GM19238 (cell line): Measurements from ENCODE around the gene ATRX.
"Not testable (repeated sequence)": the region's sequence is repeated elsewhere in the genome, so short reads cannot be mapped to it uniquely, and the experiment has no call there.

ENCODE experiments used
- DNase-seq: peaks from one replicate; pipeline ENCODE4 v3.0.0; 2011; ENCODE audit warnings: low spot score; ENCODE audit not compliant: insufficient read length

The ATRX gene, protein sequence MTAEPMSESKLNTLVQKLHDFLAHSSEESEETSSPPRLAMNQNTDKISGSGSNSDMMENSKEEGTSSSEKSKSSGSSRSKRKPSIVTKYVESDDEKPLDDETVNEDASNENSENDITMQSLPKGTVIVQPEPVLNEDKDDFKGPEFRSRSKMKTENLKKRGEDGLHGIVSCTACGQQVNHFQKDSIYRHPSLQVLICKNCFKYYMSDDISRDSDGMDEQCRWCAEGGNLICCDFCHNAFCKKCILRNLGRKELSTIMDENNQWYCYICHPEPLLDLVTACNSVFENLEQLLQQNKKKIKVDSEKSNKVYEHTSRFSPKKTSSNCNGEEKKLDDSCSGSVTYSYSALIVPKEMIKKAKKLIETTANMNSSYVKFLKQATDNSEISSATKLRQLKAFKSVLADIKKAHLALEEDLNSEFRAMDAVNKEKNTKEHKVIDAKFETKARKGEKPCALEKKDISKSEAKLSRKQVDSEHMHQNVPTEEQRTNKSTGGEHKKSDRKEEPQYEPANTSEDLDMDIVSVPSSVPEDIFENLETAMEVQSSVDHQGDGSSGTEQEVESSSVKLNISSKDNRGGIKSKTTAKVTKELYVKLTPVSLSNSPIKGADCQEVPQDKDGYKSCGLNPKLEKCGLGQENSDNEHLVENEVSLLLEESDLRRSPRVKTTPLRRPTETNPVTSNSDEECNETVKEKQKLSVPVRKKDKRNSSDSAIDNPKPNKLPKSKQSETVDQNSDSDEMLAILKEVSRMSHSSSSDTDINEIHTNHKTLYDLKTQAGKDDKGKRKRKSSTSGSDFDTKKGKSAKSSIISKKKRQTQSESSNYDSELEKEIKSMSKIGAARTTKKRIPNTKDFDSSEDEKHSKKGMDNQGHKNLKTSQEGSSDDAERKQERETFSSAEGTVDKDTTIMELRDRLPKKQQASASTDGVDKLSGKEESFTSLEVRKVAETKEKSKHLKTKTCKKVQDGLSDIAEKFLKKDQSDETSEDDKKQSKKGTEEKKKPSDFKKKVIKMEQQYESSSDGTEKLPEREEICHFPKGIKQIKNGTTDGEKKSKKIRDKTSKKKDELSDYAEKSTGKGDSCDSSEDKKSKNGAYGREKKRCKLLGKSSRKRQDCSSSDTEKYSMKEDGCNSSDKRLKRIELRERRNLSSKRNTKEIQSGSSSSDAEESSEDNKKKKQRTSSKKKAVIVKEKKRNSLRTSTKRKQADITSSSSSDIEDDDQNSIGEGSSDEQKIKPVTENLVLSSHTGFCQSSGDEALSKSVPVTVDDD (N-terminal part only)

GRCh38 chrX:77785486-77786364, at the start of gene ATRX:
Gene ATRX (minus strand): TSS chrX:77786216. CDS start chrX:77786001, 215 bp downstream.
- DNase-seq, result peak; percentile 56

DNA sequence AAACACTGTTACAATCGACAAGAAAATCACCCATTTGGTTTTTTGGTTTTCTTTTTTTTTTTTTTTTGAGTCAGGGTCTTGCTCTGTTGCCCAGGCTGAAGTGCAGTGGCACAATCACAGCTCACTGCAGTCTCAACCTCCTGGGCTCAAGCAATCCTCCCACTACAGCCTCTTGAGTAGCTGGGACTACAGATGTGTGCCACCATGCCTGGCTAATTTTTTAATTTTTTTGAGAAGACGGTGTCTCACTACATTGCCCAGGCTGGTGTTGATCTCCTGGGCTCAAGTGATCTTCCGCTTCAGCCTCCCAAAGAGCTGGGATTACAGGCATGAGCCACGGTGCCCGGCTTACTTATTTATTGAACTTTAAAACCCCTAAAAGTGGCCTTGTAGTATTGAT, 45.5 kb upstream of the ATRX start:
- DNase-seq, result not testable (repeated sequence)

DNA sequence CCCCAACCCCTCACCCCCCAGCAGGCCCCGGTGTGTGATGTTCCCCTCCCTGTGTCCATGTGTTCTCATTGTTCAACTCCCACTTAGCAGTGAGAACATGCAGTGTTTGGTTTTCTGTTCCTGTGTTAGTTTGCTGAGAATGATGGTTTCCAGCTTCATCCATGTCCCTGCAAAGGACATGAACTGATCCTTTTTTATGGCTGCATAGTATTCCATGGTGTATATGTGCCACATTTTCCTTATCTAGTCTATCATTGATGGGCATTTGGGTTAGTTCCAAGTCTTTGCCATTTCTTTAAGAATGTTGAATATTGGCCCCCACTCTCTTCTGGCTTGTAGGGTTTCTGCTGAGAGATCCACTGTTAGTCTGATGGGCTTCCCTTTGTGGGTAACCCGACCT, 36.0 kb upstream of the ATRX start:
- not testable (repeated sequence) for DNase-seq

DNA sequence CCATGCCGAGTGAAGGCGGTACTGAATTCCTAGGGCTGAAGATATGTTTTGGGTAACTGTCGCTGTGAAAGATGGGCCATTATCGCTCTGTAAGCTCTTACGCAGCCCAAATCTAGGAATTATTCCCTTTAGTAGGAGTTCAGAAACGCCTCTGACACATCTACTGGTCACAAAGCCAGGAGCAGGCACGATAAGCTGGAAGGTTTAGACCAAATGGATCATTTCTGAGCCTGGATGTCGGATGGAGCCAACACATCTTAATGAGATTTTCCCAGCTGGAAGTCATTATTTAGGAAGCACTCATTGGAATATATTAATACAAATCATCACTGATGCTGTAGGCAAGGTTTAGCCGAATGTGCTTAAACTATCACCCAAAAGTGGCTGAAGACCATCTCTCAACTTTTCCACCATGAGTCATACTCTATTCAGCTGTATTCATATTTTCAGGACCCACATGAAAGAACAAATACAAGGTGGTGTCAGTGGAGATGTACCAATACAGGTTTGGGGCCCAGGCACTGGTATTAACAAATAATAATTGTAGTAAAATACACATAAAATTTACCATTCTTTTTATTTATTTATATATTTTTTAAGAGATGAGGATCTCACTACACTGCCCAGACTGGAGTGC, 34.2 kb upstream of the ATRX start:
- DNase-seq, result no peak

DNA sequence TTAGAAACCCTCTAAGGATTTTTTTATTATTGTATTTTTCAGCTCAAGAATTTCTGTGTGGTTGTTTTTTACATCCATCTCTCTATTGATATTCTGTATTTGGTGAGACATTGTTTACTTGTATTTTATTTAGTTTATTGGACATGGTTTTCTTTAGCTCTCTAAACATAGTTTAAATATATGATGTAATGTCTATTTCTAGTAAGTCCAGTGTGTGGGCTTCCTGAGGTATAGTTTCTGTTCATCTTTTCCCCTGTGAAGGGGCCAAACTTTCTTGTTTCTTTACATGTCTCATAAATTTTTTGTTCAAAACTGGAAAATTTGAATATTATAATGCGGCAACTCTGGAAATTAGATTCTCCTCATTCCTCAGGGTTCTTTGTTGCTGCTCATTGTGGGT, 28.2 kb upstream of the ATRX start:
- DNase-seq, result no peak

DNA sequence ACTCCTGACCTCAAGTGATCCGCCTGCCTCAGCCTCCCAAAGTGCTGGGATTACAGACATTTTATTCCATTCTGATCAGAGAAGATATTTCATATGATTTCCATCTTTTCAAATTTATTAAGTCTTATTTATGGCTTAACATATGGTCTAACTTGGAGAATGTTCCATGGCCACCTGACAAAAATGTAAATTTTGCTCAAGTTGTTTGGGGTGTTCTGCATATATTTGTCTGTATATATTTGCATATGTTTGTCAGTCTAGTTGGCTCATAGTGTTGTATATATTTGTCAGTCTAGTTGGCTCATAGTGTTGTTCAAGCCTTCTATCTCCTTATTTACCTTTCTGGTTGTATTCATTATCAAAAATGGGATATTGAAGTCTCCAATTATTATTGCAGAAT, 16.2 kb upstream of the ATRX start:
- no peak for DNase-seq

- no peak for DNase-seq
Observed at GRCh38 chrX:77795124-77795523, 9.1 kb upstream of the ATRX start.

- DNase-seq, result no peak
Observed at GRCh38 chrX:77793946-77794345, 7.9 kb upstream of the ATRX start.

- no peak for DNase-seq
Observed at GRCh38 chrX:77788050-77788449, 2.0 kb upstream of the ATRX start.

DNA sequence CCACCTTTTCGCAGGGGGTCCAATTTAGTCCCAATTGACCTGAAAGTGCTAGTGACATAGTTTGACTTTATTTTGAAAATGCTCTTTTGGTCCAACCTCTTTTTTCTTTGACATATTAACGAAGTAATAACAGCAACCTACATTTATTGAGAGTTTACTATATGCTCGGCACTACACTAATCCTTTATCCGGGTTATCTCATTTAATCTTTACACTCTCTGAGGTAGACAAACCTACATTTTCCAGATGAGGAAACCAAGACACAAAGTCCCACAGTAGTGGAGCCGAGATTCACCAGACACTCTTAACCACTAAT, 307 bp upstream of the ATRX start:
- DNase-seq, result no peak

GRCh38 chrX:77779695-77780094, 6.3 kb downstream of the ATRX start:
- no peak for DNase-seq

DNA sequence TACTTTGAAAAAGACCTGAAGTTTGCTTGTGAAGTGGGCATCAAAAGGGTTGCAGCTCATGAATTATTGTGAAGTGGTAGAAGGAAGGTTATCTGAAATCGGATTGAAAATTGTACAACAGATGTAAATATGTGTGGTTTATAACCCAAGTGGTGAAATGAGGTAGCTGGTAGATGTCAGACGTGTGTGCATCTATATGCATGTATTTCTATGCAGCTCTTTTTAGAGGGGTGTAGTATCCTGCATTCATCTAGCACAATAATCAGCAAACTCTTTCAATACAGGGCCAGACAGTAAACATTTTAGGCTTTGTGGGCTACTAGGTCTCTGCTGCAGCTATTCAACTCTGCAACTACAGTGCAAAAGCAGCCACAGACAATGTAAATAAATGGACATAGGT, 9.4 kb downstream of the ATRX start:
- DNase-seq, result no peak

- DNase-seq, result no peak
Observed at GRCh38 chrX:77771601-77772000, 14.4 kb downstream of the ATRX start.

DNA sequence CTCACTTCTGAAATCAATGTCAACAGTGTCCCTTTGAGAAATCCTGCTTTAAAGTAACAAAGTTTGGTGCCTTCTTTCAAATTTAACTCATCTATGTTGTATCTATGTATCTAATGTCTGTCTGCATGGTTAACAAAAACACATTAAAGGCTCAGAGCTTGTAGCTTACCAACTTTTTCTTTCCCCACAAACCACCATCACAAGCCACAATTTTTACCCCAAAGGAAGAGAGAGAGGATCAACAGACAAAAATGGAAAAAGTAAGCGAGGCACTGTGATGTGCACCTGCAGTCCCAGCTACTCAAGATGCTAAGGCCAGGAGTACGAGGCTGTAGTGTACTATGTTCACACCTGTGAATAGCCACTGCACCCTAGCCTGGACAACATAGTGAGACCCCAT, 17.2 kb downstream of the ATRX start:
- no peak for DNase-seq

GRCh38 chrX:77766212-77766611, 19.8 kb downstream of the ATRX start:
- DNase-seq, result not testable (repeated sequence)

DNA sequence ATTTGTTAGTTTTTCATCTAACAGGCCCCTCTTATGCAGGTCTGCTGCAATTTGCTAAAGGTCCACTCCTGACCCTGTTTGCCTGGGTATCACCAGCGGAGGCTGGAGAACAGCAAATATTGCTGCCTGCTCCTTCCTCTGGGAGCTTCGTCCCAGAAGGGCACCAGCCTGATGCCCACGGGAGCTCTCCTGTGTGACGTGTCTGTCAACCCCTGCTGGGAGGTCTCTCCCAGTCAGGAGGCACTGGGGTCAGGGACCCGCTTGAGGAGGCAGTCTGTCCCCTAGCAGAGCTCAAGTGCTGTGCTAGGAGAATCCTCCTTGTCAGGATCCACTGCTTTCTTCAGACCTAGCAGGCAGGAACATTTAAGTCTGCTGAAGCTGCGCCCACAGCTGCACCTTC, 30.5 kb downstream of the ATRX start:
- DNase-seq, result no peak

GRCh38 chrX:77753942-77754341, 32.1 kb downstream of the ATRX start:
- not testable (repeated sequence) for DNase-seq

DNA sequence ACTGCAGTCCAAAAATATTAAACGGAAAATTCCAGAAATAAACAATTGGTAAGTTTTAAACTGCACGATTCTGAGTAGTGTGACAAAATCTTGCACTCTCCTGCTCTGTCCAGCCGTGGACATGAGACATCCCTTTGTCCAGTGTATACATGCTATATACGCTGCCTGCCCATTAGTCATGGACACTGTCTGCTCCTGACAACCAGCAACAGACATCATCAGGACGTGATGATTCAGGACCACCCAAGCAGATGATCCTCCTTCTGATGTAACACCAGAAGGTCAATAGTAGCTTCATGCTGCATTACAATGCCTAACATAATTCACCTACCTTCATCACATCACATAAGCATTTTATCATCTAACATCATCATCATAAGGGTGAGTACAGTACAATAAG, 36.3 kb downstream of the ATRX start:
- no peak for DNase-seq

- no peak for DNase-seq
Observed at GRCh38 chrX:77743720-77744119, 42.3 kb downstream of the ATRX start.

- no peak for DNase-seq
Observed at GRCh38 chrX:77742788-77743476, 43.1 kb downstream of the ATRX start.
